SU-DHL-6 (cell line): Measurements from ENCODE around the gene THBD.

ENCODE experiments used
- EZH2phosphoT487 ChIP-seq: fragments of 200-600 bp; sonication (generic), shearing (Covaris generic); conservative IDR thresholded peaks from 2 replicates; pipeline ENCODE4 v1.6.1; 2018; ENCODE audit warnings: mild to moderate bottlenecking, antibody characterized with exemption, low read length, moderate library complexity, mixed read lengths
- TF ChIP-seq, protein P1 (sequence below): fragments of 200-600 bp; sonication (generic); IDR thresholded peaks from one replicate; pipeline ENCODE4 v1.5.1; 2017; ENCODE audit warnings: antibody characterized with exemption, mild to moderate bottlenecking, low read length, moderate library complexity; ENCODE audit not compliant: insufficient read depth, poor library complexity, severe bottlenecking

DNA sequence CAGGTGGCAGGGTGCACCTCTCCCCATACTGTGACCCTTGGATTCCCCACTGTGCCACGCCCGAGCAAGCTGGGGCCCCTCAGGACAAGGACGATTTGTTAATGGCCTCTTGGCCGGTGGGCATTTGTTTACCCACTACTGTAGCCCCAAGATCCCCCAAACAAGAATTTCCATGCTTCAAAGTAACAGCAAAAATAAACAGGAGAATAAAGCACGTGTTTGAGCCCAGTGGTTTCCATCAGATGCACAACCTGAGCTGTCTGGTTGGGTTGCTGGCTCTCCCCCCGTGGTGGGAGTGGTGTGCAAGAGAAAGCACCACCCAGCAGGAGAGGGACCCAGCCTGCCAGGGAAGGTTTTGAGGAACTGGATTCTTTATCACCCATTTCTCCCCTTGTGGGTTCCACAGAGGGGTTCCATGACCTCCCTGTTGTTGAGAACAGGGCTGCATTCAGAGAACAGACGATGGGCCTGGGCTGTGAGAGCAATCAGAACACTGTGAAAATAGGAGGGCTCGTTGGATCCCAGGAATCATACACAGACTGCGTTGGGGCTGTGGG lies 31.9 kb upstream of the THBD start:
- TF ChIP-seq, protein P1, sequence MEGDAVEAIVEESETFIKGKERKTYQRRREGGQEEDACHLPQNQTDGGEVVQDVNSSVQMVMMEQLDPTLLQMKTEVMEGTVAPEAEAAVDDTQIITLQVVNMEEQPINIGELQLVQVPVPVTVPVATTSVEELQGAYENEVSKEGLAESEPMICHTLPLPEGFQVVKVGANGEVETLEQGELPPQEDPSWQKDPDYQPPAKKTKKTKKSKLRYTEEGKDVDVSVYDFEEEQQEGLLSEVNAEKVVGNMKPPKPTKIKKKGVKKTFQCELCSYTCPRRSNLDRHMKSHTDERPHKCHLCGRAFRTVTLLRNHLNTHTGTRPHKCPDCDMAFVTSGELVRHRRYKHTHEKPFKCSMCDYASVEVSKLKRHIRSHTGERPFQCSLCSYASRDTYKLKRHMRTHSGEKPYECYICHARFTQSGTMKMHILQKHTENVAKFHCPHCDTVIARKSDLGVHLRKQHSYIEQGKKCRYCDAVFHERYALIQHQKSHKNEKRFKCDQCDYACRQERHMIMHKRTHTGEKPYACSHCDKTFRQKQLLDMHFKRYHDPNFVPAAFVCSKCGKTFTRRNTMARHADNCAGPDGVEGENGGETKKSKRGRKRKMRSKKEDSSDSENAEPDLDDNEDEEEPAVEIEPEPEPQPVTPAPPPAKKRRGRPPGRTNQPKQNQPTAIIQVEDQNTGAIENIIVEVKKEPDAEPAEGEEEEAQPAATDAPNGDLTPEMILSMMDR: no peak
- no peak for TF ChIP-seq EZH2phosphoT487
